HEK293T (cell line): Measurements from ENCODE around the gene CUX1.
"Not testable (repeated sequence)": the region's sequence is repeated elsewhere in the genome, so short reads cannot be mapped to it uniquely, and the experiment has no call there.

Source experiments
- CTCF ChIA-PET: fragments of 350-600 bp; formaldehyde crosslinking; extraction: SDS; loops from one replicate; lab custom pipeline; 2021; ENCODE audit warnings: antibody characterized with exemption, inconsistent platforms; lab: Yijun Ruan, JAX
- POLR2A ChIA-PET: fragments of 350-600 bp; formaldehyde crosslinking; extraction: SDS; loops from one replicate; lab custom pipeline; 2020; ENCODE audit warnings: antibody characterized with exemption, inconsistent platforms; lab: Yijun Ruan, JAX
- DNase-seq: peaks from one replicate; pipeline ENCODE4 v3.0.0; 2012; ENCODE audit warnings: mixed read lengths; ENCODE audit errors: extremely low spot score
- ARNT ChIP-seq: fragments of 450-650 bp; IDR thresholded peaks from 2 replicates; pipeline ENCODE4 v1.6.1; 2017; ENCODE audit warnings: mild to moderate bottlenecking
- BHLHE40 ChIP-seq: fragments of 450-650 bp; IDR thresholded peaks from 2 replicates; pipeline ENCODE4 v1.6.1; 2016; ENCODE audit warnings: mild to moderate bottlenecking, moderate library complexity, borderline replicate concordance
- CTBP1 ChIP-seq: fragments of 450-650 bp; IDR thresholded peaks from 2 replicates; pipeline ENCODE4 v1.6.1; 2016; ENCODE audit warnings: borderline replicate concordance
- ELF4 ChIP-seq: fragments of 450-650 bp; IDR thresholded peaks from 2 replicates; pipeline ENCODE4 v1.6.1; 2017; ENCODE audit warnings: antibody characterized with exemption
- FOXA1 ChIP-seq: fragments of 450-650 bp; IDR thresholded peaks from 2 replicates; pipeline ENCODE4 v1.6.1; 2016; ENCODE audit warnings: mild to moderate bottlenecking
- FOXK2 ChIP-seq: fragments of 450-650 bp; IDR thresholded peaks from 2 replicates; pipeline ENCODE4 v1.6.1; 2016; ENCODE audit warnings: mild to moderate bottlenecking
- FOXM1 ChIP-seq: fragments of 450-650 bp; IDR thresholded peaks from 2 replicates; pipeline ENCODE4 v1.6.1; 2017; ENCODE audit warnings: mild to moderate bottlenecking, borderline replicate concordance
- HDGF ChIP-seq: fragments of 450-650 bp; IDR thresholded peaks from 2 replicates; pipeline ENCODE4 v1.6.1; 2017; ENCODE audit warnings: antibody characterized with exemption, borderline replicate concordance
- L3MBTL2 ChIP-seq: fragments of 450-650 bp; conservative IDR thresholded peaks from 2 replicates; pipeline ENCODE4 v1.6.1; 2016; ENCODE audit warnings: mild to moderate bottlenecking
- LEF1 ChIP-seq: fragments of 450-650 bp; IDR thresholded peaks from 2 replicates; pipeline ENCODE4 v1.6.1; 2017; ENCODE audit warnings: mild to moderate bottlenecking, borderline replicate concordance
- NFRKB ChIP-seq: fragments of 450-650 bp; IDR thresholded peaks from 2 replicates; pipeline ENCODE4 v1.6.1; 2016; ENCODE audit warnings: mild to moderate bottlenecking, moderate library complexity
- SP1 ChIP-seq: fragments of 450-650 bp; IDR thresholded peaks from 2 replicates; pipeline ENCODE4 v1.6.1; 2017
- SUZ12 ChIP-seq: fragments of 450-650 bp; IDR thresholded peaks from 2 replicates; pipeline ENCODE4 v1.6.1; 2016; ENCODE audit warnings: mild to moderate bottlenecking
- TARDBP ChIP-seq: fragments of 450-650 bp; IDR thresholded peaks from 2 replicates; pipeline ENCODE4 v1.6.1; 2016
- ZNF384 ChIP-seq: fragments of 450-650 bp; IDR thresholded peaks from 2 replicates; pipeline ENCODE4 v1.6.1; 2016
- TF ChIP-seq, protein P1 (sequence below): fragments of 450-650 bp; IDR thresholded peaks from 2 replicates; pipeline ENCODE4 v1.6.1; 2016

The CUX1 gene

DNA sequence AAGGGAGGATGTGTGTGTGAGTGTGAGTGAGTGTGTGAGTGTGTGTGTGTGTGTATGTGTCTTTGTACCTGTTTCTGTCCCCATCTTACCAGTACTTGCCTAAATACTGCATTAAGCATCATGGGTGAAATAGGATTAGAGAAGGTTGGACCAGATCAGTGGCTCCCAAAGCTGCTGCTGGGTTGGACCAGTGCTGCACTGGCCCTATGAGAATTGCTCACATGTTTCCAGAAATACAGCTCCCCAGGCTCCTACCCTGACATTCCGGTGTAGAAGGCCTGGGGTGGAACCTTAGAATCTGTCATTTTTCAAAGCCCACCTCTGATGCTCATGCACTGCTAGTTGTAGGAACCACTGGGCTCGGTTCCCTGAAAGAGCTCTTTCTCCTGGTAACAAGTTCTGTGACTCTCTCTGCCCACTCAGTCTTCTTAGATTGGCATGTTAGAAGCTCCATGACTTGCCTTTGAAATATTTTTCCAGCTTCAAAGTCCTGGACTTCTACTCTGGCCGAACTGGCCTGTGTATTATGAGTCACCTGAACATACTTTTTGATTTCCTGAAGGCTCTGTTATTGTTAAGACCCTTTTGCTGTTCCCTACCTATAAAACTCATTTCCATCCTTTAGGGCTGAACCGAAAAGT, 224.7 kb downstream of the CUX1 start:
- ChIA-PET POLR2A (no interaction called here), CTCF (no interaction called here)
- TF ChIP-seq TARDBP: no peak
- TF ChIP-seq HDGF: no peak
- no peak for TF ChIP-seq FOXK2
- no peak for TF ChIP-seq ZNF384
- TF ChIP-seq, protein P1, sequence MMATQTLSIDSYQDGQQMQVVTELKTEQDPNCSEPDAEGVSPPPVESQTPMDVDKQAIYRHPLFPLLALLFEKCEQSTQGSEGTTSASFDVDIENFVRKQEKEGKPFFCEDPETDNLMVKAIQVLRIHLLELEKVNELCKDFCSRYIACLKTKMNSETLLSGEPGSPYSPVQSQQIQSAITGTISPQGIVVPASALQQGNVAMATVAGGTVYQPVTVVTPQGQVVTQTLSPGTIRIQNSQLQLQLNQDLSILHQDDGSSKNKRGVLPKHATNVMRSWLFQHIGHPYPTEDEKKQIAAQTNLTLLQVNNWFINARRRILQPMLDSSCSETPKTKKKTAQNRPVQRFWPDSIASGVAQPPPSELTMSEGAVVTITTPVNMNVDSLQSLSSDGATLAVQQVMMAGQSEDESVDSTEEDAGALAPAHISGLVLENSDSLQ: no peak
- DNase-seq: no peak

DNA sequence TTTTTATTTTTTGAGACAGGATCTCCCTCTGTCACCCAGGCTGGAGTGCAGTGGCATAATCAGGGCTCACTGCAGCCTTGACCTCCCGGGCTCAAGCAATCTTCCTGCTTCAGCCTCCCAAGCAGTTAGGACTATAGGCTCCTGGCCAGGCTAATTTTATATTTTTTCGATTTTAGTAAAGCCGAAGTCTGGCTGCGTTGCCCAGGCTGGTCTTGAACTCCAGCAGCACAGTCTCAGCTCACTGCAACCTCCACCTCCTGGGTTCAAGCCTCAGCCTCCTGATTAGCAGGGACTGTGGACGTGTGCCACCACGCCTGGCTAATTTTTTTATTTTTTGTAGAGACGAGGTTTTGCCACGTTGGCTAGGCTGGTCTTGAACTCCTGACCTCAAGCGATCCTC, 225.4 kb downstream of the CUX1 start:
- DNase-seq, CTCF ChIA-PET, POLR2A ChIA-PET: not testable (repeated sequence)

DNA sequence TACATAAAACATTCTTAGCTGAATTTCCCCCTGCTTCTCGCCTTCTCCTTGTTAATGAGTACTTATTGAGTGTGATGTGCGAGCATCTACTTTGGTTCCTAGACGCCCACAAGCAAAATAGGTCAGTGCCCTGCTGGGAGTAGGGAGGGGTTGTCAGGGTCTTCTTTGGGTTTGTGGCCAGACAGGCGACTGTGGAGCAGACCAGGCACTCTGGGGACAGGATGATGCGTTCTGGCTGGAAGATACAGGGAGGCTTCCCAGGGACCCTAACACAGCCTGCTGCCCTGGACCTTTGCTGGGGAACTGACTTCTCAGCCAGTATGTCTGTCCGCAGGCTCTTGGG, 227.2 kb downstream of the CUX1 start:
- TF ChIP-seq, protein P1: no peak
- TF ChIP-seq ZNF384: no peak
- TF ChIP-seq L3MBTL2: no peak
- TF ChIP-seq FOXM1: no peak
- no peak for TF ChIP-seq SUZ12
- TF ChIP-seq ARNT: no peak
- no peak for TF ChIP-seq LEF1
- TF ChIP-seq BHLHE40: no peak
- no peak for TF ChIP-seq HDGF
- no peak for TF ChIP-seq FOXK2
- TF ChIP-seq NFRKB: no peak
- TF ChIP-seq FOXA1: no peak
- no peak for TF ChIP-seq CTBP1
- no peak for TF ChIP-seq TARDBP
- no peak for TF ChIP-seq ELF4
- TF ChIP-seq SP1: no peak
- ChIA-PET CTCF (no interaction called here), POLR2A (no interaction called here)
- DNase-seq: no peak

DNA sequence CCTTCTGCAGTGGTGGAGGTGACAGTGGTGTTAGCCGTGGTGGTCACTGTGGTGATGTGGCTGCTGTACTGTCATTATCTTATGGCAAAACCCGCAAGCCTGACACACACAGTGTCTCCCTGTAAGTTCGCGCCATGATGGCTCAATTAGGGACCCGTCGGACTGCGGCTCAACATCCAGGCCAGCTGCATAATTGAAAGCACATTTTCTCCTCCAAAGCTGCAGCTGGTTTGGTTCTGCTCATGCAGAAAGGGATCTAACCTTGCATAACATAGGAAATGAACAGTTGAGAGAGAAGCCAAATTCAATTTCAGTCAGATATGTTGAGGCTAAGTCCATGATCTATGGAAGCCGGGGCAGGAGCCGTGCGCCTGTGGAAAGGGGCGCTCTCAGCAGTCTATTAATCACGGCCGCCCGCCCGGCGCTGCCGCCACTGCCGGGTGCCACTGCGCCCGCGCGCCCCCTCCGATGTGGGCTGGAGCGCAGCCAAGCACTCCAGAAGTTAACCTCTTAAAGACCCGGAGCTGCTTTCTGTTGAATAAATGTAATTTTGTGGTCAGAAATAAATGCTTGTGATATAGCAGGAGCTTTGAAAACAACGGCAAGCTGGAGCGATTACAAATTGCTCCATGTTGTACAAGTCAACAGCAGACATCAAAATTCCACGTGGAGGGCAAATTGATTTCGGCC, 227.7 kb downstream of the CUX1 start:
- no peak for TF ChIP-seq NFRKB
- TF ChIP-seq, protein P1: 0 out of 2 replicates have a peak, but pooled peaks have one; percentile 10
- CTCF ChIA-PET: no interaction called here
- DNase-seq: peak; percentile 69
- POLR2A ChIA-PET: interaction anchor here (0.6 to 1.1 kb wide), 2 partner anchors 9 to 59 kb away, joined by 3 read pairs; no protein-coding TSS in a partner anchor

DNA sequence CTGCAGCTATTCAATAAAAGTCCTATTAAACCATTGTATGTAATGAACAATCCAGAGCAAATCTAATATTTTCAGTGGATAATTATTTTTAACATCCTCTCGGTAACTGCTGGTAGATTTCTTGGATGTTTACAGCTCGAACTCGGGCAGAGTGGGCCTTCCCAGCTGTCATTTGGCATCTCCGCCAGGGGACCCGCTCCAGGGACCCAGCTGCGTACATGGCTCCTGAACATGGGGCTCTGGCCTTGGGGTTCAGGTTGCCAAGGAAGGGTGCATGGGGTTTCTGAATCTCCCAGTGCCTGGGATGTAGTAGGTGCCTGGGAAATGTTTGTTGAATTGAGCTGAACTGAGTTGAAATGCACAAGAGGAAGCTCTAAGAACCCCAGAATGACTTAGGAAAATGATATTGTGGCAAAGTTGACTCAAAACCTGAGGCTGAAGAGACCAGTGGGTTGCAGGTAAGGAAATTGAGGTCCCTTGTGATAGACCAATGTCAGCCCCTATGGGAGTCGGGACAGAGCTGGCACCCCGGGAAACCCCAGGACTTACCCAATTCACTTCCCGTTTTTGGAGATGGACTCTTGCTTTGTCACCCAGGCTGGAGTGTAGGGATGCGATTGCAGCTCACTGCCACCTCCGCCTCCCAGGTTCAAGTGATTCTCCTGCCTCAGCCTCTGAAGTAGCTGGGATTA, 228.4 kb downstream of the CUX1 start:
- TF ChIP-seq ARNT (no peak), SUZ12 (no peak), FOXM1 (no peak), CTBP1 (no peak), SP1 (no peak), FOXA1 (no peak), HDGF (no peak), L3MBTL2 (no peak), TARDBP (no peak), NFRKB (no peak)
- no peak for DNase-seq
- ChIA-PET CTCF (interaction anchor here (0.6 to 1.2 kb wide), 2 partner anchors 16 to 163 kb away, joined by 3 read pairs; no protein-coding TSS in a partner anchor), POLR2A (interaction anchor here (0.6 to 1.1 kb wide), 2 partner anchors 10 to 59 kb away, joined by 3 read pairs; no protein-coding TSS in a partner anchor)

DNA sequence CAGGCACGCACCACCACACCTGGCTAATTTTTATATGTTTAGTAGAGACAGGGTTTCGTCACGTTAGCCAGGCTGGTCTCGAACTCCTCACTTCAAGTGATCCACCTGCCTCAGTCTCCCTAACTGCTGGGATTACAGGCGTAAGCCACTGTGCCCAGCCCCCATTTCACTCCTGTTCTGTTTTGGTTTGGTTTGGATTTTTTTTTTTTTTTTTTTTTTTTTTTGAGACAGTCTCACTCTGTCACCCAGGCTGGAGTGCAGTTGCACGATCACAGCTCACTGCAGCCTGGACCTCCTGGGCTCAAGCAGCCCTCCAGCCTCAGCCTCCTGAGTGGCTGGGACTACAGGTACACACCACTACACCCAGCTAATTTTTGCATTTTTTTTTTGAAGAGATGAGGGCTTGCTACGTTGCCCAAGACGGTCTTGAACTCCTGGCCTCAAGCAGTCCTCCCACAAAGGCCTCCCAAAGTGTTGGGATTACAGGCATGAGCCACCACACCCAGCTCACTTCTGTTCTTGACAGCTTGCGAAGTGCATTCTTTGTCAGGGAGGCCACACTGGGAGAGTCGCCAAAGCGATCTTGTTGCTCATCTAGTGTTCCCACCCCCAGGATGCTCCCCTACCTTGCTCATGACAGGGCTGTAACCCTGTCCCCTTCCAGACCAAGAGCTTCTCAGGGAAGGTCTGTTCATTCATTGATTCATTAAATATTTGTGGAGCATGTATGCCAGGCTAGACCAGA, 229.1 kb downstream of the CUX1 start:
- ChIA-PET POLR2A (interaction anchor here (1.1 kb wide), 1 partner anchor 10 kb away, joined by 3 read pairs; no protein-coding TSS in a partner anchor), CTCF (interaction anchor here (0.6 to 1.2 kb wide), 2 partner anchors 15 to 164 kb away, joined by 3 read pairs; no protein-coding TSS in a partner anchor)
- peak; percentile 75 for TF ChIP-seq ZNF384
- no peak for TF ChIP-seq TARDBP
- TF ChIP-seq HDGF: no peak
- TF ChIP-seq ELF4: no peak
- no peak for DNase-seq

DNA sequence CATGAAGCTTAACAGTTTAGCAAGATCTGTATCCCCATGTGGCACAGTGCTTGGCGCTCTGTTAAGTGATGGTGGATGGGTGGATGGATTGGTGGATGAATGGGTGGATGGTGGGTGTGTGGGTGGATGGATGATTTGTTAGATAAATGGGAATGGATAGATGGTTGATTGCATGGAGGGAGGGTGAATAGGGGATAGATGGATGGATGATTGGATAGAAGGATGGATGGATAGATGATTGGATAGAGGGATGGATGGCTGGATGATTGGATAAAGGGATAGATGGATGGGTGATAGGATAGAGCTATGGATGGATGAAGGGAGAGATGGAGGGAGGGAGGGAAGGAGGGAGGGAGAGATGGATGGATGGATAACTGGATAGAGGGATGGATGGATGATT, 229.7 kb downstream of the CUX1 start:
- CTCF ChIA-PET: no interaction called here

More for the DNA sequence above, 229.7 kb downstream of the CUX1 start:
- no peak for DNase-seq
- POLR2A ChIA-PET: no interaction called here
- TF ChIP-seq SP1 (no peak), LEF1 (no peak), TARDBP (no peak), L3MBTL2 (no peak), SUZ12 (no peak), CTBP1 (no peak), FOXM1 (no peak), ELF4 (no peak), NFRKB (no peak), FOXA1 (no peak), ARNT (no peak), BHLHE40 (no peak), FOXK2 (no peak), HDGF (no peak), ZNF384 (no peak)
- TF ChIP-seq, protein P1: no peak
